ENCODE results near the gene MAPKBP1.

DNA sequence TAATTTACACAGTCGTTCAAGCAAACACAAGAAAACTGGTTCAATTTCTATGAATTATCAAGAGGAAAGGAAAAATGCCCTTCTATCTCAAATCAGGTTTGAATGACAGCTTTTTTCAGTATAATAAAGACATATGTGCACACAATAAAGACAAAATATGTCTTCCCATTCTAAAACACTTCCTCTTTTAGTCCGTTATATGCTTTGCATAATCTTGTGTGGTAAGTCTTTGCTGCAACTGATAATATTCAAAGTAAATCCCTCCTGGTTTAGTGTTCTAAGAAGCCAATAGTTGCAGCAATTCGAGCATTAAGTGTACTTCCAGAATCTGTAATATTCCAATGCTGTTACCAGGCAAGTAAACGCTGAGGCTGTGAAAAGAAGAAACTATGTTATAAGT, 43.7 kb upstream of the MAPKBP1 start:
- TF ChIP-seq, protein P1, sequence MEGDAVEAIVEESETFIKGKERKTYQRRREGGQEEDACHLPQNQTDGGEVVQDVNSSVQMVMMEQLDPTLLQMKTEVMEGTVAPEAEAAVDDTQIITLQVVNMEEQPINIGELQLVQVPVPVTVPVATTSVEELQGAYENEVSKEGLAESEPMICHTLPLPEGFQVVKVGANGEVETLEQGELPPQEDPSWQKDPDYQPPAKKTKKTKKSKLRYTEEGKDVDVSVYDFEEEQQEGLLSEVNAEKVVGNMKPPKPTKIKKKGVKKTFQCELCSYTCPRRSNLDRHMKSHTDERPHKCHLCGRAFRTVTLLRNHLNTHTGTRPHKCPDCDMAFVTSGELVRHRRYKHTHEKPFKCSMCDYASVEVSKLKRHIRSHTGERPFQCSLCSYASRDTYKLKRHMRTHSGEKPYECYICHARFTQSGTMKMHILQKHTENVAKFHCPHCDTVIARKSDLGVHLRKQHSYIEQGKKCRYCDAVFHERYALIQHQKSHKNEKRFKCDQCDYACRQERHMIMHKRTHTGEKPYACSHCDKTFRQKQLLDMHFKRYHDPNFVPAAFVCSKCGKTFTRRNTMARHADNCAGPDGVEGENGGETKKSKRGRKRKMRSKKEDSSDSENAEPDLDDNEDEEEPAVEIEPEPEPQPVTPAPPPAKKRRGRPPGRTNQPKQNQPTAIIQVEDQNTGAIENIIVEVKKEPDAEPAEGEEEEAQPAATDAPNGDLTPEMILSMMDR (conservative IDR thresholded peaks at IDR 0.05; ENCODE audit: low read depth, low read length), result no peak
- no peak for TF ChIP-seq EZH2 (IDR thresholded peaks at IDR 0.05; ENCODE audit: borderline replicate concordance, low read depth, low read length, poor library complexity, severe bottlenecking)

Data from A673 (cell line).